Liver (tissue), 3 donors: Measurements from ENCODE around the gene PRKD3.

Experiments used
- ATF3 ChIP-seq: IDR thresholded peaks from 2 replicates; pipeline ENCODE4 v1.6.1; 2016; ENCODE audit warnings: antibody characterized with exemption
- CTCF ChIP-seq: fragments of 150-350 bp; IDR thresholded peaks from 2 replicates; pipeline ENCODE4 v1.5.1; 2017; ENCODE audit warnings: improper control_type of control experiment, low read depth, low read length; ENCODE audit not compliant: missing input control
- EGR1 ChIP-seq, 2 donors: IDR thresholded peaks; 2 replicates each; pipeline ENCODE4 v1.6.1; 2016 to 2018; ENCODE audit warnings: antibody characterized with exemption in 2 of 2, low read depth in 2 of 2
- FOXA1 ChIP-seq: IDR thresholded peaks from 2 replicates; pipeline ENCODE4 v1.6.1; 2016; ENCODE audit warnings: antibody characterized with exemption
- JUND ChIP-seq, 2 donors: IDR thresholded peaks; 2 replicates each; pipeline ENCODE4 v1.6.1; 2016; ENCODE audit warnings: antibody characterized with exemption in 2 of 2
- donor health status: healthy.
- donor health status: healthy.

DNA sequence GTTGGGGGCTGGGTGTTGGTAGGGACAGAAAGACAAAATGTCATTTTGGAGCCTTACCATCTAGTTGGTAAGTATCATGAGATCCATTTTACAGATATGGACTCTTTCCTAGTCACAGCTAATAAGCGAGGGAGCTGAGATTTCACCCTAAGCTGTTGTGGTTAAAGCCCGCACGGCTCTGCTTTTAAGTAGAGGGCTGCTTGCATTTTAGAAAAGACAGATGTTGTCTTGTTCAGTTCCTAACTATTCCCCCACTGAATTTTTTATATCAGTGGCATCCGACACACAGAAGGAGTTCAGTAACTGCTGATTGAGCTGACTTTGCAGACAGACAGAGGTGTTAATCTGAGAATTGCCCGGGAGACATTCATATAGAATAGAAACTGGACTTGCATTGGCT, 23.5 kb upstream of the PRKD3 start:
- no peak for TF ChIP-seq CTCF
- TF ChIP-seq EGR1 (IDR thresholded peaks at IDR 0.05; ENCODE audit: low read depth in 2 of 2): no peak
- TF ChIP-seq FOXA1: no peak
- TF ChIP-seq ATF3: no peak
- TF ChIP-seq JUND (IDR thresholded peaks at IDR 0.05): no peak
